ENCODE results near the gene MATN3. TPM values are rescaled to one million over a fixed set of nuclear protein-coding genes. Genes with fewer than 3 reads are reported as not detected.

Gene MATN3
- total RNA-seq, 1 experiment from 2014 or later, result 13.5 TPM

GRCh38 chr2:20033322-20033721 lies 20.9 kb upstream of the MATN3 start:
- H3K9ac ChIP-seq (ENCODE audit: extremely low read depth, insufficient read length, low read length), result no peak overlapping the region
- no peaks in the 10 kb centered on the region for H3K4me1 Mint-ChIP-seq
- WGBS (ENCODE audit: extremely low coverage, insufficient read length, low lambda C conversion rate), result no CpG with 5 or more reads among the region's 3 CpGs

More at GRCh38 chr2:20033322-20033721, 20.9 kb upstream of the MATN3 start:
- Mint-ChIP-seq H3K27ac (no peak overlapping the region; a peak in 1 of 7 replicates), H3K9me3 (no peaks in the 10 kb centered on the region), H3K27me3 (ENCODE audit: low read depth) (no peaks in the 10 kb centered on the region), H3K4me3 (no peak overlapping the region), H3K36me3 (ENCODE audit: insufficient read depth in 1 of 3, low read depth in 3 of 3) (peaks cover 68 to 97% (median 91%) of the 10 kb centered on the region in 3 experiments)
- Histone ChIP-seq H3K27me3 (ENCODE audit: insufficient read depth, low read length) (no peaks in the 10 kb centered on the region), H3K79me1 (ENCODE audit: insufficient read depth, low read depth, low read length, poor library complexity, severe bottlenecking) (peaks cover 3% of the 10 kb centered on the region), H4K20me1 (ENCODE audit: control insufficient read depth, insufficient read depth, insufficient read length) (no peaks in the 10 kb centered on the region), H3K9me3 (ENCODE audit: control insufficient read depth, low read depth, low read length) (no peaks in the 10 kb centered on the region), H3K4me1 (ENCODE audit: insufficient read depth, low read length) (no peaks in the 10 kb centered on the region), H2BK20ac (ENCODE audit: low read depth, low read length, poor library complexity, severe bottlenecking) (no peak overlapping the region), H2BK120ac (ENCODE audit: low read depth, low read length, poor library complexity, severe bottlenecking) (no peak overlapping the region), H3K23ac (ENCODE audit: insufficient read length, low read depth, low read length) (no peak overlapping the region), H3K23me2 (ENCODE audit: insufficient read length, low read depth, low read length, poor library complexity, severe bottlenecking) (no peaks in the 10 kb centered on the region), H4K91ac (ENCODE audit: insufficient read length, low read depth, low read length) (no peak overlapping the region), H2BK5ac (ENCODE audit: insufficient read length, low read length) (no peak overlapping the region), H3K4me2 (ENCODE audit: insufficient read depth, insufficient read length, low read length) (no peak overlapping the region), H2BK12ac (ENCODE audit: insufficient read length, low read depth, low read length) (no peak overlapping the region), H2AFZ (ENCODE audit: low read length) (no peak overlapping the region), H3K27ac (ENCODE audit: insufficient read length, low read depth, low read length) (no peak overlapping the region), H3K18ac (ENCODE audit: insufficient read length, low read depth, low read length) (no peak overlapping the region), H2BK15ac (ENCODE audit: low read depth, low read length) (no peak overlapping the region), H3T11ph (ENCODE audit: low read length) (no peak overlapping the region), H3K56ac (ENCODE audit: insufficient read length, low read depth, low read length) (no peak overlapping the region), H2AK5ac (ENCODE audit: insufficient read length, low read length) (no peak overlapping the region), H4K8ac (replicated peaks; ENCODE audit: insufficient read length, low read depth, low read length) (no peak overlapping the region), H3K4ac (ENCODE audit: low read depth, low read length) (no peak overlapping the region), H4K5ac (ENCODE audit: insufficient read length, low read depth, low read length) (no peak overlapping the region), H3K79me2 (ENCODE audit: insufficient read depth, low read length) (no peaks in the 10 kb centered on the region), H3K14ac (ENCODE audit: insufficient read depth, low read length) (no peak overlapping the region)
- TF ChIP-seq CTCF (conservative IDR thresholded peaks at IDR 0.05), result no peak
- no peak for DNase-seq

Measured in H9 (cell line).